H1 (cell line): ENCODE measurements around the gene UNC13D. TPM values are rescaled to one million over a fixed set of nuclear protein-coding genes. Genes with fewer than 3 reads are reported as not detected.

Experiments
- BCL11A ChIP-seq, 2 experiments: IDR thresholded peaks; one replicate each; pipeline ENCODE4 v1.6.1; 2011; ENCODE audit warnings: low read depth in 2 of 2, low read length in 2 of 2, mild to moderate bottlenecking in 2 of 2
- HDAC2 ChIP-seq, 2 experiments: fragments of 300-600 bp in 1 of 2; sonication (generic) in 1 of 2; IDR thresholded peaks; 2 replicates each; pipeline ENCODE4 v1.6.1; 2011 to 2012; ENCODE audit warnings: low read depth in 2 of 2, low read length in 2 of 2, mild to moderate bottlenecking in 2 of 2, moderate library complexity in 2 of 2, borderline replicate concordance in 1 of 2, inconsistent platforms in 1 of 2
- PHF8 ChIP-seq: fragments of 200-600 bp; sonication (generic); conservative IDR thresholded peaks from 2 replicates; pipeline ENCODE4 v1.7.1; 2012; ENCODE audit warnings: low read depth, mild to moderate bottlenecking, inconsistent platforms, low read length, moderate library complexity
- TEAD4 ChIP-seq: IDR thresholded peaks from 2 replicates; pipeline ENCODE4 v1.6.1; 2012; ENCODE audit warnings: low read depth, low read length, inconsistent platforms, mixed read lengths
- polyA plus RNA-seq, 7 experiments: library from polyadenylated mRNA; depleted of rRNA in 3 of 7; stranded (reverse) in 5 of 7; unstranded in 2 of 7; fragments of >200 nt in 5 of 7; fragments of 200-250 nt in 2 of 7; gene quantifications; 1 replicate in 5 of 7; 2 replicates in 1 of 7; 4 replicates in 1 of 7; pipeline versions ENCODE4 v1.2.1 to v1.2.3, GENCODE V29; 2011 to 2013; ENCODE audit warnings: missing spikeins in 2 of 7, mixed read lengths in 2 of 7
- total RNA-seq: library from RNA; stranded (reverse); fragmentation: NEBNext Ultra II Directional; extraction: Animal tissue kit (Norgen Biotek cat#: 25700); gene quantifications from 2 replicates; pipeline ENCODE4 v1.2.1, GENCODE V29; 2021

The UNC13D gene
- total and polyA plus RNA-seq, 2 of the 8 experiments (the other 6 are each of a cell fraction or from before 2014, with no cell fraction given) = 3.6 to 8.4 TPM

DNA sequence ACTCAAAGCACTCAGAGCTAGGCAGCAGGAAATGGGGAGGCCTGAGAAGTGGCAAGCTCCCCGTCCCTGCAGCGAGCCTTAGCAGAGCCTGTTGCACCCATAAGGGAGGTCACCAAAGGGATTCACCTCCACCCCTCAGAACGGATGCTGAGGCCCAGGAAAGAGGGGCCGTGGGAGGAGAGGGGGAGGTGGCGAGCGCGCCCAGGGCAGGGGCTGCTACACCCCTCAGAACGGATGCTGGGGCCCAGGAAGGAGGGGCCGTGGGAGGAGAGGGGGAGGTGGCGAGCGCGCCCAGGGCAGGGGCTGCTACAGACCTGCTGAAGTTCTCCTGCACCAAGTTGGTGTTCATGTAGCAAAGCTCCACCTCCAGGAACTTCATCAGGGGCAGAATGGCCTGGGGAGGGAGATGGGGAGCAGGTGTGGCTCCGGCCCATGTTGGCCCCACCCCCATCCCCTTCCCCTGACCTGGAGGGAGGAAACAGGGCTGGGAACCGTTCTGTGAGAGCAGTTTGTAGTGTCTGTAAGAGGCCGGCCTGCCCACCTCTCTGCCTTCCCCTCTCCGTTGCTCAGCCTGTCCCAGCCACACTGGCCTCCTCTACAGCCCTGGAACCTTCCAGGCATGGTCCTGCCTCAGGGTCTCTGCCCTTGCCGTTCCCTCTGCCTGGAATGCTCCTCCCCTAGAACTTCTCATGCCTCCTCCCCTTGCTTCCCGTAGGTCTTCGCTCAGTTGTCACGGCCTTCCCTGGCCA lies 11.4 kb downstream of the UNC13D start (continued):
- 0 out of 4 replicates have a peak, but pooled peaks of 1 of the 2 experiments have one; percentile 78 for TF ChIP-seq HDAC2 (IDR thresholded peaks at IDR 0.05; ENCODE audit: borderline replicate concordance in 1 of 2, low read depth in 2 of 2, low read length in 2 of 2)
- no peak for TF ChIP-seq BCL11A (IDR thresholded peaks at IDR 0.05; ENCODE audit: low read depth in 2 of 2, low read length in 2 of 2)
- peak; percentile 0; the same call in 1 of the 2 replicates for TF ChIP-seq PHF8
- peak; percentile 89 for TF ChIP-seq TEAD4
